Stimulated activated CD4-positive, alpha-beta T cell treated with anti-CD3 and anti-CD28 coated beads, Interleukin-15, amount 100 ng/mL, for 24 hours (primary cell): ENCODE results near the gene DLG2.
"Not testable (repeated sequence)": the region's sequence is repeated elsewhere in the genome, so short reads cannot be mapped to it uniquely, and the experiment has no call there.

Experiments used
- DNase-seq: peaks from one replicate; pipeline ENCODE4 v3.0.0-alpha.2; 2020

DLG2 gene

DNA sequence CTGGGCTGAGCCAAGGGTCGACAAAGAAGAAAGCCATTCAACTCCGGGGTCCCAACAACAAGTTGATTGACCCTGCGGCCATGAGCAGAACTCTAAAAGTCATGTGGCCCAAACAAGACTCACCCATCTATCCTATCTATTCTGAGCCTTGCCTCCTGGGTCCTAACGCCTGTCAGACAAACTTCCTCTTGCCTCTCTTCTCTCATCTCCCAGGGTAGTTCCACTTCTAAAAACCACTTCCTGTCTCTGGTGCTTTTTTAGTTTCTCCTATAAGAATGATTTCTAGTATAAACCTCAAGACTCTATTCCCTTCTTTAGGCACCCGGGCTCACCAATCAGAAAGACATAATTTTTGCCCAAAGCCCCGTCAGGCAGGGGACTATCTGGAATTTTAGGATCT, 530.2 kb downstream of the DLG2 start:
- DNase-seq = no peak

DNA sequence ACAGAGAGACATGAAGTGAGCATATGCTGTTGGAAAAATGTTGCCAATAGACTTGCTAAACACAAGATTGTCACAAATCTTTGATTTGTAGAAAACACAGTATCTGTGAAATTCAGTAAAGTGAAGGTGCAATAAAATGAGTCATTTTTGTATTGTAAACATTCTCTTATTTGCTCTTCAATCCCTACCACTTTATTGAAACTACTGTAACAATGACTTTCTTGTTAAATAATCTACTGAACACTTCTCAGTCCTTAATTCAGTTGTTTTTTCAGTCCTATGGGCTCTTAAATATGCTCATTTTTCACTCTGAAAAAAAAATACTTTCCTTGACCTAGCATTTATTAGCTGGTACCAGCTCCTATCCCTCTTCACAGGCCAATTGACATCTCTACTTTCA, 531.9 kb downstream of the DLG2 start:
- DNase-seq = no peak

DNA sequence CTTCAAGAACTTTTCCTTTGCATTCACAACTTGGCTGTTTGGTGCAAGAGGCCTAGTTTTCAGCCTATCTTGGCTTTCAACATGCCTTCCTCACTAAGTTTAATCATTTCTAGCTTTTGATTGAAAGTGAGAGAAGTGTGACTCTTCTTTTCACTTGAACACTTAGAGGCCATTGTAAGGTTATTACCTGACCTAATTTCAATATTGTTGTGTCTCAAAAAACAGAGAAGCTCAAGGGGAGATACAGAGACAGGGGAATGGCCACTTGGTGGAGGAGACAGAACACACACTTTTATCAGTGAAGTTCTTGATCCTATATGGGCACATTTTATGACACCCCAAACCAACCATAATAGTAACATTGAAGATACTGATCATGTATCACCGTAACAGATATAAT, 532.3 kb downstream of the DLG2 start:
- DNase-seq = no peak

GRCh38 chr11:85089654-85090053, 537.5 kb downstream of the DLG2 start:
- no peak for DNase-seq

DNA sequence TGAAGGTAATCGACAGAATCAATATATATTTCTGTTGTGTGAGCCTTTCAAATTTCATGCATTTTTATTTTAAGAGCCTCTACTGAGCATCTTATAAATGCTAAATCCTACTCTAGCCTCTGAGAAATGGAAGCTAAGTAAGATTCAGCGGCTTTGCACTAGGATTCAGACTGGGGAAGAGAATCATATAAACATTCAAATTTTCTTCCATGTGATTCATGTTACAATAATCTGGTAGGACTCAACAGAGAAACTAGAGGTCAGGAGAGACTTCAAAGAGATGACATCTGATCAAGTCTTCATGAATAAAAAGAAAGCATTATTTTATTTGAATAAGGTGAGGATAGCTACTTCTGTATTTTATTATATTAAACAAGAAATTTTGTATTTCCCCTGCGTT, 538.9 kb downstream of the DLG2 start:
- no peak for DNase-seq

DNA sequence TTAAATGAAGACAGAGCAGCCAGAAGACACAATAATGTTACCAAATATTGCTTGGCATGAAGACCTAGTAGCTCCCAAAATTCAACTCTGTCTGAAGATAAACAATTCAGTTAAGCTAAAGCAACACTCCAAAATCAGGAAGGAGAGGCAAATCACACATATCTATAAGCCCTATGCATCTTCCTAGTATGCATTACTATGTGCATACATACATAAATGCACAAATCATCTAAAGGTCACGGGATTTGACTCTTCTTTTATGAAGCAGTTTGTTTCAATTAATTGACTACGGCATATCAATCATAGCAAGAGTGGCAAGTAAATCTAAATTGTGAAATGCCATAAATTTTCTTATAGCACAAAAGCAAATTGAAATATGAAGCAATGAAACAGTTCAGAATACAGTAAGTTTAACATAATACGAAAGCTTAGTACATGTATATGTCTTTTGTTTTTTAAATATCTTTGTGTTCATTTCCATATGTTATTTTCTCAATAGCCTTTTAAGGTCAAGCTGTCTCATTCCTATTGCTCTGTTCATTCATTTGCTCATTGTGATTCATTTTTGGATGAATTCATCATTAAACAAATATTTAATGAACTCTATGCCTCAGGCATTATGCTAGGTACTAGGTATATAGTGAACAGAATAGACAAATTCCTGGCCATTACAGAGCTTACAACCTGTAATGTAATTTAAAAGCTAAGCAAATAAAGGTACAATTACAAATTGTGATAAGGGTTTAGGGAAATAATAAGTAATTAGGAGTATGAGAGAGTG, 540.5 kb downstream of the DLG2 start:
- no peak for DNase-seq

DNA sequence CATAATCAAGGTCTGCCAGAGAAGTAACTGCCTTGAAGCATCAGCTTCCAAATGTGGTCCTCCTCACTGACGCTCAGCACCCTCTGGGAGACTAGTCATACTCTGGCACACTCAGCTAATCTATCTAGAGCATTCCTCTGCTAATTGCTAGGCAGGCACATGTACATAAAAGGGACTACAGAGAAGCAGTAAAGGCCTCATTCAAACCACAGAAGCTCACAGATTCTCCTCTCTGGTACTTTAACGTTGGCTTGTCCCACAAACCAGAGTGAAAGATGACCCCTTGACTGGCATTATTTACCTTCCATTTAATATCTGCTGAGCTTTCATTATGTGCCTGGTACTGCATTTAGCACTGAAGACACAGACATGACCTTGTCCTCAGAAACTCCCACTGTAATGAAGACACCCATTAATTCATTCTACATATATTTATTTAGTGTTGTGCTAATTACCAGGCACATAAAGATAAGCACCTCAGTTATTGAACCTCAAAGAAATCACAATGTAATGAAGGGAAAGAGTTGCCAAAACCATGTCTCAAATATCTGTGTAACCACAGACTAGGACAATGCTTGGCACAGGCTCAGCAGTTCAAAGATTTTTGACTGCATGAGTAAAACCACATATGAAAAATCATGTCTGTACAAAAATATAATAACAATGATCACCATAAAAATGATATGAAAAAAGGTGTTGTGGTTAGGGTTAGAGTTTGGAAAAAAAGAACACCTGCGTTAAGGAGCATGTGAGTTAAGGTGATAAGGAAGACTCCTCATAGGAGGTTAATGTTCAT, 550.4 kb downstream of the DLG2 start:
- DNase-seq = no peak

DNA sequence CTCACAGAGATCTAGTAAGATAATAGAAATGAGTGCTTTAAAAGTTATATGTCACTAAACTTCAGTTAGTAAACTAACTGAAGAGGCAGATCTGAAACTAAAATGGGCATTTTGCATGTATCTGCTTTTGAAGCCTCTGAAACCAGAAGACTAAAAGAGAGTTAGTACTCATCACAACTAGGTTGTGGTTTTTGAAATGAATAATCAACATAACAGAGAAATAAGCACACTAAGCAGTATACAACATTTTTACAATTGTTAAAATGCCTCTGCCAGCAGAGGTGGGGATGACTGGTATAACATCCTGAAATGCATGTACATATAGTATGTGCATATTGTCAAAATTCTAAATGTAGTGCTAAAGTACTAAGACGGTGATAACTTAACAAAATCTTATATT, 564.5 kb downstream of the DLG2 start:
- DNase-seq = no peak

GRCh38 chr11:85052636-85053035, 574.5 kb downstream of the DLG2 start:
- no peak for DNase-seq

- DNase-seq = no peak
Observed at GRCh38 chr11:85048801-85049200, 578.3 kb downstream of the DLG2 start.

GRCh38 chr11:85045716-85046115, 581.4 kb downstream of the DLG2 start:
- DNase-seq = no peak

GRCh38 chr11:85044911-85045310, 582.2 kb downstream of the DLG2 start:
- no peak for DNase-seq

- DNase-seq = no peak
Observed at GRCh38 chr11:85042361-85042760, 584.8 kb downstream of the DLG2 start.

GRCh38 chr11:85040166-85040565, 587.0 kb downstream of the DLG2 start:
- DNase-seq = no peak

GRCh38 chr11:85029964-85030363, 597.2 kb downstream of the DLG2 start:
- DNase-seq = no peak

- DNase-seq = no peak
Observed at GRCh38 chr11:85028329-85029101, 598.6 kb downstream of the DLG2 start.

DNA sequence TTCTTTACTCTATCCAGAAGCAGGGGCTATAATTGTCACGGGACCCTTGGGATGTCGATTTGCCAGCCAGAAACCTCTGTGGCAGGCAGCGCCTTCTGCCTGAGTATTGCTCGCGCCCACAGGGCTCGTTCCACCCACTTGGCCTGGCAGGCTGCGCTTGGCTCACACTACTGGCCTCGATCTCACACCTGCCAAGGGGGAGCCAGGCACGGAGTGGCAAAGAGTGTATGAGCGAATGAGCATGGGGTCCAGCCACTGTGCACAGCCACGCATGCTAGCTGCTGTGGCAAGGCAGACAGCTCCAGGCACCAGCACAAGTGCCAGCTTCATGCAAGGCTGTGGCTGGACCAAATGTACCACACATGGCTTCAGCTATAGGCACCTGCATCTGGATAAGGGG, 599.8 kb downstream of the DLG2 start:
- DNase-seq = no peak

DNA sequence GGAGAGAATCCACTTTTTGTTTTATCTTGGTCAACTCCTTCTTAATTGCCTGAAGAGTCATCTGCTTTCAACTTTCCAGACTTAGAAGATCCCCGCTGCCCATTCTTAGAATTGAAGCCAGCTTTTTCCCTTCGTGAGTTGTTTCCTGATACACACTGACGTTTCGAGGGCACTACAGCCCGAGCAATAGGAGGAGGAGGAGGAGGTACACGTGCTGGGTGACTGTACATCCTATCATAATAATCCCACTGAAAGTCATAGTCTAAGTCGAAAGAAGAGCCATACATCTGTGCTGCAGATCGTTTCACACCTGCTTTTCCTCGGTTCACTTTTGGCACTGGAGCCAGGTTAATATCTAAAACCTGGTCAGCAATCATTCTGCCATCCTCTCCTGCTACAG, 606.1 kb downstream of the DLG2 start:
- DNase-seq = no peak

GRCh38 chr11:84993386-84993785, 633.8 kb downstream of the DLG2 start:
- no peak for DNase-seq

- no peak for DNase-seq
Observed at GRCh38 chr11:84990141-84990540, 637.0 kb downstream of the DLG2 start.

- not testable (repeated sequence) for DNase-seq
Observed at GRCh38 chr11:84987686-84988187, 639.4 kb downstream of the DLG2 start.

DNA sequence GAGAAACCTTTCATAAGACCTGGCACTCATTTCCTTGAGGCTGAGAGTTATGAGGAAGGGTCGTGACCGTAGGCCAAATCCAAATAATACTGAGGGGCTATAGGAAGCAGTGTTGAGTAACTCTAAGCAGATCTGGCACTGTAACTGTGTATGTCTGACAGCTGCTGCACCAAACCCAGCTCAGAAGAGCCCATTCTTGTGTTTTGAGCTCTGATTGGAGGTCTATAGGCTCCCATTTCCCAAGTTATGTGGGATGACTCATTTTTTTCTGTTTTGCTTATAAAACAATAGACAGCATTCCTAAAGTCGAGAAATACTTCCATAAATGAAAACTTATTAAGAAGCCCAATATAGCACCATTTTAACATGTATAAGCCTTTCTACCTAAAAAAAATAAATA, 645.8 kb downstream of the DLG2 start:
- no peak for DNase-seq

- no peak for DNase-seq
Observed at GRCh38 chr11:84969103-84969502, 658.0 kb downstream of the DLG2 start.
